NCI-H82 treated with DMSO at 0.1 percent for 48 hours (cell line): ENCODE measurements around the gene RPS6KA2.

Experiments
- DNase-seq: peaks from one replicate; lab custom pipeline; 2025; ENCODE audit not compliant: unreplicated experiment; lab: John Stamatoyannopoulos, UW

Gene RPS6KA2

DNA sequence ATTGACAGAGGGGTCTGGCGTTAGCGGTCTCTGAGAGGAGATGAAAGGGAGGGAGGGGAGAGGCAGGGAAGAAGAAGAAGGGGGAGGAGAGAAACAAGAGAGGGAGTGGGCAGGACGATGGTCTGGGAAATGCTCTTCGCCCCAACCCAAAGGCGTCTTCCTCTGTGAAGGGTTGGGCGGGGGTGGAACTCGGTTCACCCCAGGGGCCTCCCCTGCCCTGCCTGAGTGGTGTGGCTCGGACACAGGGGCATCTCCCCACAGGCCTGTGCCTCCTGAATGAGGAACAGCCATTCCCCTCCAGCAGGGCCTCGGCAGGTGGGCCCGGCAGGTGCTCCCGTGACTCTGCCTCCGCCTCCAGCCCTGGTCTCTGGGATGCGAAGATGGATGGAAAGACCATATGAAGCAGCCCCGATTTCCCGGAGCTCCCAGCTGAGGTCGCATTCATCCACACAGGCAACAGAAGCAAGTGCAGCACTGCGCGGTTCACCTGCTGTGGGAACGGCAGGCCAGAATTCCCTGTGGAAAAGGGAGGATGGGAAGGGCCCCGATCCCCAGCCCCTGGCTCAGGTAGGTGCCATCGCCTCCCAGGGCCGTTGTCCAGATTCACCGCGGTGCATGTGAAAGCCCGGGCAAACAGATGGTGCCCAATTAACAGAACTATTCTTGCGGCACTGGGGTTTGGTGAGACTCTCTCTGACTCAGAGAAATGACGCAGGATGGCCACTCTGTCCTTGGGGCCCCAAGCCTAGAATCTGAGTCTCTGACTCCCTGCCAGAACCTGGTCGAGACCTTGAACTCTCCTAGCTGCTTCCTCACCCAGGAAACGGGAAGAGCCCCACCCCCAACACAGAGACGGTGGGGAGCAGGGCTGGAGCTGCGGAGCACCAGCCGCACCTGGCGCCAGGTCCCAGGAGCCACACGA, 29.4 kb upstream of the RPS6KA2 start:
- DNase-seq: no peak

DNA sequence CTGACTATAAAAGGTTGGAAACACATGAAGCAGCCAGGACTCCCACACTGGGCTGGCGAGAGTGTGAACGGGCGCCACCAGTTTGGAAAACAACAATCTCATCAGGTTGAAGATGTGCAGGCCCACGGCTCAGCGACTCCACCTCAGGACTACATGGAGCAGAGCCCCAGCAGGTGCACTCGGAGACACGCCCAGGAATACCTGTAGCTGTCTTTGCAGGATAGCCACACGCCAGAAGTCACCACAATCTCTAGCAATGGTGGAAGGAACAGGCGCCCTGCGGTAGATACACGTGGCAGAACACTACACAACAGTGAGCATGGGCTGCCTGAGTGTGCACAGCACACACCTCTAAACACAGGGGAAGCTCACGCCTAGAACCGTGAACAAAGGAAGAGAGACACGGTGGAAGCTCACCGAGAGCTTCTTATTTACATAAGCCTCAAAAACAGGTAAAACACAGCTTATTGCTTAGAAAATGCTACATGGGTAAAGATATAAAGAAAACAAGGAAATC, 28.7 kb upstream of the RPS6KA2 start:
- no peak for DNase-seq

DNA sequence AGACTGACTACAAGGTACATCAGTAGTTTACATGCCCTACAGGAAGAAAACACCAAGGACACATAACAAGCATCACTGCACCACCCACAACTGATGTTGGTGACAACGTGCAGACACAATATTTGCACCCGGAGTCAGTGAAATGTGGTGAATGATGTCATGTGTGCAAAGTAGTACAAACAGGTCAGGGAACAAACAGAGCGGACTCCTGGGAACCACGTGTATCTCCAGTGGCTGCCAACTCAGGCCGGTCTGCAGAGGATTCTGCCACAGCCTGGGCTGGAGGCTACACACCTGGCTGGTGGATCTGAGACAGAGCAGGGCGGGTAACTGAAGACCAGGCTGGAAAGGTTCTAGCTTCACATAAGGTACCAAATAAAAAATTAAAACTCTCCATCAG, 28.2 kb upstream of the RPS6KA2 start:
- no peak for DNase-seq

DNA sequence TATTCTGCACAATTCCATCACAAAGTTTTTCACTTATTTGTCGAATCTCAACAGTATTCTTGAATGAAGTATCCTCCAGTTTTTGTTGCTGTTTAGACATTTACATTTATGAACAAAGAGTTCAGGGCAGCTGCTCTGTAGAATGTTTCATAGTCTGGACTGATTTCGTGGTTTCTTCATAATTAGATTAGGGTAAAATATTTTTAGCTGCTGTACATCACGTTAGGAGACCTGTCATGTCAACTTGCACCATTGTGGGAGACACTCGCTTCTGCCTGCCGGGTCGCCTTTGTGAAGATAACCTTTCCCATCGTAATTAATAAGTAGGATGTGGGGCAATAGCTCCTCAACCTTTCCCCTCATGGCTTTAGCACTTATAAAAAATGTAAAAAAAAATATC, 27.5 kb upstream of the RPS6KA2 start:
- DNase-seq: no peak

DNA sequence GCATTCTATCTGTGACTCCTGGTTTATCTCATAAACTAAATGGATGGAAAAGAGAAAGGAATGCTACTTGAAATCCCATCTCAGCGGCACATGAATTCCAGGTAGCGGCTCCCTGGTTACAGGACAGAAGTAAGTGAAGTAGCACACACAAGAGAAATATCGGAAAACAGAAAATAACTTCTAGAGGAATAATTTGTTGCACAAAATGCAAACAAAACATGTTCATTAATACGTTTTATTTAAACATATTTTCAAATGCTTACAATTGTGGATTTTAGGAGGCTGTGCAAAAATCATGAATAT, 26.5 kb upstream of the RPS6KA2 start:
- no peak for DNase-seq

DNA sequence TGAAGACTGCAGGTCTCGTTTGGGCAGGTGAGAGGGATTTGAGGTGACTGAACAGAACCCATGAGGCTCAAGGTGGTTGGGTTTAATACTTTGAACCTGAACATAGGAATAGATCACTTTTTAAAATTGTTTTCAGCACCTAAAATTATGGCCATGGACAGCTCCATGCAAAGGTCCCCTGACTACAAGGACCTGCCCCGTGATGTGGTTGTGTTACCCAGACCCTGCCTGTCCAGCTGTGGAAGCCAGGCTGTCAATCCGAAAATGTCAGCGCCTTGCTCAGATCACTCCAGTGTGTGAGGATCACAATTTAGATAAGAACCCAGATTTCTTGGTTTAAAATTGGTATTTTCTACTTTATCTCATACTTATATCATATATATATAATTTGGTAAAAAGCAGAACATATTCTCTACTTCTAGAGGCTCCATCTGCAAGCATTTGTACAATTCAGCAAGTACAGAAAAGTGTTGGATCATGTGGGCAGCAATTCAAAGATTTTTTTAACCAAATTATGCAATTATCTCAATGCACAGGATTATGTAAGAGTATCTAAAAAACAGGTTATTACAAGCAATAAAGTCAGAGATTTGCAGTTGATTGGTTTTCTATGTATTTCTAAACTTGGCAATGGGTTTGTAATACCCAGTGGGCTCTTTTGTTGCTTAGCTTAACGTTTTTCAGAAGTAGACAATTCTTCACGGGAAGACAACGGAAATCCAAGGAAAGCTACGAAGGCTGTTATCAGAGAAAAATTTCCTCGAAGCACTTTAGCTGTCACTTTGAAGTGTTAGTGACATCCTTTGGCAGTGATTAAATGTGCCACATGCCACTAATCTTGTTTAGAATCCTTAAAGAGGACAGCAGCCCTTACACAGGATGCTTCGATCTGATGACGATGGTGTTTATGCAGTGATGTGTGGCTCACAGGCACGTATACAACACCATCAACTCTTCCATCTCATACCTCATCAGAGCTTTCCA, 24.1 kb upstream of the RPS6KA2 start:
- DNase-seq: no peak

DNA sequence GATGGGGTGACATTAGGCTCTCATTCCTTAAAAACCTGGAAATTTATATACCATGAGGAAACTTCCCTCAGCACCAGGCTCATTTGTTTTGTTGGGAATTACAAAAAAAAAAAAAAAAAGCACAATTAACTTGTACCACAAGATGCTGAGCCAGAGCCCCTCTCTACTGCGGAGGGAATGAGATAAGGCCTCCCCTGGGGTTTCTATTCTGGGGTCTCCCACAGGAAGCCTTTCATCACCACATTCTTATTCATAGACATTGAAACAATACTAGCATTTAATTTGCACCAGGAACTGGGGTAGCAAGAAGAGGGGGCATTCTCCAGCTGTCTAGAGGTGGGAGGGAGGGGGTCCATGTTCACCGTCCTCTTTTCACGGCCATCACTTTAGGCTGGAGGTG, 23.0 kb upstream of the RPS6KA2 start:
- no peak for DNase-seq

DNA sequence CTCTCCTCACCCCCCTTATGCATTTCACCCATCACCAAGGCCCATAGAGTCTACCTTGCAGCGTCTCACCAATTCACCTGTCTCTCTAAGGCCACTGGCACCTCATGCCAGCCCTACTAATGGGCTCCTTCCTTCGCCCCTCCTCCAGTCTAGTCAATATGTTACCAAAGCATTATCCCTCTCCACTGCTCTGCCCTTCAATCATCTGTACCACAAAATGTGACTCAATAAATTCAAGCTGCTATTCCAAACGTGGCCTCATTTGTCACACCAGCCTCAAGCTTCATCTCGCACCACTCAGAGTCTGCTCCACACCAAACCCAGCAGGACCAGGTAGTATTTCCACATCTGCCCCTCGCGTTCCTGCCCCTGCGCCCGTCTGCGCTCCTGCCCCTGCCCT, 21.8 kb upstream of the RPS6KA2 start:
- DNase-seq: no peak

DNA sequence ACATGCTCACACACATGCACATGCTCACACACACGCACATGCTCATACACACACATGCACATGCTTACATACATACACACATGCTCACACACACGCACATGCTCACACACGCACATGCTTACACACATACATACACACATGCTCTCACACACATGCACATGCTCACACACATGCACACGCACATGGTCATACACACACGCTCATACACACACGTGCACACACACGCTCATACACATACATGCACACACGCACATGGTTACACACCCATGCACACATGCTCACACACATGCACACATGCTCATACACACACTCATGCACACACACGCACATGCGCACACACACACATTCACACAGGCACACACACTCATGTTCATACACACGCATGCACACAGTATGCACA, 20.8 kb upstream of the RPS6KA2 start:
- no peak for DNase-seq

DNA sequence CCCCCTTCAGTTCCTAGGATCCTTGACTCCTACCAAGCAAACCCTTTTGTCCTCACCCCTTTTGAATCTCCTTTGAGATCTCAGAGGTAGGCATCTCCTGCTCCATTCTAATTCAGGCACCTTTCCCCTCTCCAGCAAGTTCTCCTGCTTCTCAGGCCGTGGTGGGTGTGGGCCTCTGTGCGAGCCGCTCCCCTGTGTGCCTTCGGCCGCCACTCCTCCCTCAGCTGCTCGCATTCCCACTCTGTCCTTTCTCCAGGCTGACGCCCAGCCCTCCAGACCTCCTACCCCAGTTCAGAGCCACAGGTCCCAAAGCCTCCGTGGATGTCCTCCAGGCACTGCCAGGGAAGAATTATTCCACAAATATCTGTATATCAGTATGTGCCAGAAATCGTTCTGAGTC, 19.7 kb upstream of the RPS6KA2 start:
- DNase-seq: no peak

DNA sequence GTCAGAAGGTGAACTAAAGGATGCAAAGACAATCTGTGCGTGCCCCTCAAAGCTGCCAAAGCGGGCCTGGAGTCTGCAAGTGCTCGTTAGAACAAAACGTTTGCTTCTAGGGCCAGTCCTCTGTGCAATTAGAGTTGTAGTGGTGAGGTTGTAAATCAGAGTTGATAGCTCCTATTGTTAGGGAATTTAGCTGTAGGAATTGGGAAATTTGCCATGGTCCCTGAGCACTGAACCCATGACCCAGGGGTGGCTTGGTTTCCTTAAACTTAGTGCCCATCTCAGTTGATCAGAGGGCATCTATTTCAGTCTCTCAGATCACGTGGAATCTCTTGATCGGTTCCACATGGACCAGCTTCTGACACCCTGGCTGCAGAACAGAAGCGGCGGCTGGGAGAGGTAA, 18.8 kb upstream of the RPS6KA2 start:
- DNase-seq: no peak

DNA sequence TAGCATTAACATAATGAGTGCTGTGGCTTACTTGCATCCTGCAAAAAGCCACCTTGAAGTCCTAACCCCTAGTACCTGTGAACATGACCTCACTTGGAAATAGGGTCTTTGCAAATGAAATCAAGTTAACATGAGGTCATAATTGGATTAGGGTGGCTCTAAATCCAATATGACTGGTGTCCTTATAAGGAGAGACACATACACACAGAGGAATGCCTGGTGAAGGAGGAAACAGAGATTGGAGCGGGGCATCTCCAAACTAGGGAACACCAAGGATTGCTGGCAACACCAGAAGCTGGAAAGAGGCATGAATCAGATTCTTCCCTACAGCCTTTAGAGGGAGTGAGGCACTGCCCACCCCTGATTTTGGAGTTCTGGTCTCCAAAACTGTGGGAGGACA, 17.6 kb upstream of the RPS6KA2 start:
- DNase-seq: no peak

DNA sequence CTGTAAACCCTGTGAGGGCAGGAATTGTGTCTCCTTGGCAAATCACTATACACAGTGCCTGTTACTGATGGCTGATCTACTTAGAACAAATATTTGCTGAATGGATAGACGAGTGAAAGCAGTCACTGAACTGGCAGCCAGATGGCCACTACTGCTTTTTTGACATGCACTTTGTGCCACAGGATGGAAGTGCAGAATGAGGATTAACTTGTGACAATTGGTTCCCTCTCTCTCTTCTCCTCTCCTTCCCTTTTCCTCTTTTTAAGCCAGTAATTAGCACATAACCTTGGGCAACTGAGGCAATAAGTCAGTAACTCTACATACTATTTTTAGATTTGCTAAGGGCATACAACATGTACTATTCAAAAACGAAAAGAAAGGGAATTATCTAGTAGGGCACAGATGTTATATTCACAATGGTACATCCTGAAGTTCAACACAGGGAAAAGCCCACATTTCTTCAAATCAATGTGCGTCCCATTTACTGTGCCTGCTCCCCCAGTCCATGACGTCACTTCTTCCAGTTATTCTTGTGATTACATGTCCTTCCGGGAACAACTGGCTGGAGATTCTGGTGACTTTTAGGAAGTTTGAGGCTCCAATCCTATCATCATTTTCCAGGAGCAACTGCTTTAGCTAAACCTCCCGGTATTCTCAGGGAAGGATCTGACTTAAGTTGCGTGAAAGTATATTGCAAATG, 17.0 kb upstream of the RPS6KA2 start:
- no peak for DNase-seq

DNA sequence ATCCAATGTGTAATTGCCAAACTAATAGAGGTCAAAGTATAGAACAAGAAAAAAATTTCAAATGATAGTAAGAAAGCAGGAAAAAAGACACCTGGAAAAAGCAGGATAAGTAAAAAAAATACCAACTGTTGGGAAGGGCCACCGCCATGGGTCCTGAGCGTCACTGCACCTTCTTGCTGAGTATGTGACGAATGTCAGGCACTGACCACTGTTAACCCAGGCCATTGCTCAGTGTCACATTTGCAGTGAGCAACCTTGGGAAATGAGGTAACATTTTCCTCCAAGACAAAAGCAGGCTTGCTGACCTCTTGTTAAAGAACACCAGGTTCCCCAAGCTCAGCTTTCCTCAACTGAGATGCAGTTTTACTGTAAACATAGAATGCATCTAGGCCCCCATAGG, 15.6 kb upstream of the RPS6KA2 start:
- DNase-seq: no peak

DNA sequence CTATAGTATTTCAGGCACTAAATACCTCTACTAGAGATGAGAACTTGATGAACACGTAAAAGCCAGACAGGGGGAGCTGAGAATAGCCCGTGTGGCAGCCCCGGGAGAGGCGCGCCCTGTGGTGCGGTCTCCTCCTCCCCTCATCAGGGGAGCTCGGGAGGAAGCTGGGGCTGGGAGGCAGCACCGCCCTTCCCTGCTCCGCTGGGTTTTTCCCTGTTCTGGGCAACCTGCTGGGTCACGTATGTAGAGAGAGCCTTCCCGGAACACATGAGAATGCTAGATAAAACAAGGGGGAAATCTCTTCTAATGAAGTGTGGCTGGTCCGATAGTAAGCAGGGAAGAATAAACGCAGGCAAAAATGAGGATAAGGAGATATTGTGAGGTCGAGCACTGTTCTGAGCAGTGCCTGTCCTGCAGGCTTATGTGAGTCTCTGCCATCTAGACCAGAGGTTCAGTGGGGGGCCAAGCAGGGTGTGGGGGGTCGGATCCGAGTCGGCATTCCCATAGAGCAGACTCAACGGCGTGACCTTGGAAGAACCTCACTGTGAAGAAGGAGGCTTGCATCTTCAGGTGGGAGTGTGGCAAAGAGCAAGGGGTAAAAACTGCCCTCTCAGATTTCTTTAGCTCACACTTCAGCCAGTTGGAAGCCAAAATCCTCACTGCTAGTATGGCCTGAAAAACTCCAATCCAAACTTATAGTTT, 13.4 kb upstream of the RPS6KA2 start:
- DNase-seq: no peak

DNA sequence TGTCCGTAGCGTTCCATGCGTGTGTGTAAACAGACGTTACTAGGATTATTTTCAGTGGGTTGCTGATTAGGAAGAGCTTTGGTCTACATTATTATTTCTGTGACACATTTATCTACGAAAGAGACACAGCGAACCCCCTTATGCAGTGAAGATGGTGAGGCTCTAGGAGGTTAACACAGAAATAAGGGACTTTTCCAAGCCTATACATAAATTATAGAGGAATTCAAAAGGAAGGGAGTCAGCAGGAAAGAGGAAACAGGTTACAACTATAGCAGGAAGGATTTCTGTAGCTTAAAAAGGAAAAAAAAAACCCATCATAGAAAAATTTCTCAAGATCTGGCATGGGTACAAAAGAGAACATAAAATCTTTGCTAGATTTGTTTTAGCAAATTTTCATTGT, 12.9 kb upstream of the RPS6KA2 start:
- no peak for DNase-seq

DNA sequence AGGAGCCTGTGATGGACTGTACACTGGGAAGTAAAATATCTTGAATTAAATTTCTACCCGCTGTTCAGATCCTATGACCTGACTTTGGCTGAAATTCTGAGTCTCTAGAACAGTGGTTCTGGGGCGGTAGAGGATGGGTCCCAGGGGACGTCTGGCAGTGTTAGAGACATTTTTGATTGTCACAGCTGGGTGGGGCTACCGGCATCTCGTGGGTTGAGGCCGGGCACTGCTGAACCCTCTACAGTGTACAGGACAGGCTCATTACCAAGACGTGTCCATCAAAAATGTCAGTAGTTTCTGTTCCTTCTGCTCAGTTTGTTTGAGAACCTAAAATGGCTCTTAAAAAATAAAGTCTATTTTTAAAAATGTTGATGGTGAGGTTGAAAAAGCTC, 11.5 kb upstream of the RPS6KA2 start:
- DNase-seq: no peak

DNA sequence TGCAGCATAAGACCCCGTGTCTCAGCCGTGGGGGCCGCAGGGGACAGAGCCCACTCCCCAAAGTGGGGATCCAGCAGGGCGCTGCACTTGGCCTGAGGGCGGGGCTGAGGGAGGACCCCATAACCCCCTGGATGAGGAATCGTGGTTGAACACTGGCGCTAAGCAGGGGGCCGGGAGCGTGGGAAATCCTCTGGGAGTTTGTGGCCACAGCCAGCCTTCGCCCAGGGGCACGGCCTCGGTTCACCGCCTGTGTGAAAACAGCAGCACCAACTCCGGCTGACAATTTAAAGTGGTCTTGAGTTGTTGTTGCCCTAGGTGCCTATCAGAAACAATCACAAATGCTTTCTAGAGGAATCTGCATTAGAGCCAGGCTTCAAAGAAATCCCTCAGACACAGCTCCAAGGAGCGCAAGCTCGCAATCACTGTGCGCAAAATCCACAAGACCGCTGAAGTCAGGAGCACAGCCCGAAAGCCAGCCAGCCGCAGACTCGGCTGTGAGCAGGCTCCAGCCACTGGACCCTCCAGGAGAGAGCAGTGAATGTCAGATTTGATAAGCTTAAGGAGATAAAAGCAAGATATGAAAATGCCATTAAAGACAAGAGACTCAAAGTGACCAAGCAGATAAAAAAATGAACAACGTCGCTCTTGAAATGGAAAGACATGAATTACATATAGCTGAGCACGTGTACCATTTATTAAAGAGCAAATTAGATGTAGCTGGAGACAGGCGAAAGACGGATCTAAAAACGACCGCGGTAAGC, 10.9 kb upstream of the RPS6KA2 start:
- DNase-seq: no peak

DNA sequence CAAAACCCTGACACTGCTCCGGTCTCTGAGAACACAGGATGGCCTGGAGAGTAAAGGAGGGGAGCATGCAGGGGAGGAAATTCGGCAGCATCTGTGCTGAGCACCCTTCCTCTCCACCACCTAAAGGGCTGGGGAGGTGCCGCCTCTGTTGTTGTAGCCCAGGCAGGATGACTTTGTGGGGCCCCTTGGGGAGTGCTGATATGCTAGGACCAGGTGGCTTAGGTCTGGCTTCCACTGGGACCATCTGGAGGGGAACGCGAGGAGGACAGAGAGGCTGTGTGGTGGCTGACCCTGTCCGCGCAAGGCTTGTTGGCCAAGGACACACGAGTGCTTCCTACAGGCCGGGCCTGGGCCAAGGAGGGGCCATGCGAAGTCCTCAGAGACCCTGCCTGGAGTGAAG, 9.9 kb upstream of the RPS6KA2 start:
- DNase-seq: no peak
